HepG2 (cell line): ENCODE data around the gene TRAP1. TPM values are rescaled to one million over a fixed set of nuclear protein-coding genes. Genes with fewer than 3 reads are reported as not detected.

Source experiments
- HCFC1 ChIP-seq: fragments of 150-350 bp; IDR thresholded peaks from 2 replicates; pipeline ENCODE4 v1.6.1; 2014; ENCODE audit warnings: low read depth, low read length
- HDAC6 ChIP-seq: fragments of 200-600 bp; sonication (generic); IDR thresholded peaks from 2 replicates; pipeline ENCODE4 v1.7.0; 2017; ENCODE audit warnings: mild to moderate bottlenecking, antibody characterized with exemption, low read length, low read depth
- HMGXB4 ChIP-seq, 2 experiments: sonication (generic) in 1 of 2; formaldehyde crosslinking in 1 of 2; IDR thresholded peaks; 2 replicates each; pipeline versions ENCODE4 v1.4.0 to v1.6.1; 2018 to 2020; ENCODE audit warnings: missing genetic modification reagents in 2 of 2, borderline replicate concordance in 1 of 2, low read depth in 1 of 2, mild to moderate bottlenecking in 1 of 2, missing biosample characterization in 1 of 2
- KLF13 ChIP-seq: sonication (generic); formaldehyde crosslinking; IDR thresholded peaks from 2 replicates; pipeline ENCODE4 v1.4.0; 2020; ENCODE audit warnings: mild to moderate bottlenecking, missing genetic modification reagents
- MAZ ChIP-seq, 2 experiments: sonication (generic) in 1 of 2; formaldehyde crosslinking in 1 of 2; IDR thresholded peaks; 2 replicates each; pipeline versions ENCODE4 v1.5.0 to v1.6.1; 2012 to 2020; ENCODE audit warnings: low read depth in 2 of 2, mild to moderate bottlenecking in 2 of 2, borderline replicate concordance in 1 of 2, improper control_type of control experiment in 1 of 2, low read length in 1 of 2, missing genetic modification reagents in 1 of 2, moderate library complexity in 1 of 2
- MED13 ChIP-seq: sonication (generic); formaldehyde crosslinking; IDR thresholded peaks from 2 replicates; pipeline ENCODE4 v1.5.0; 2020; ENCODE audit warnings: missing genetic modification reagents
- RBM22 ChIP-seq: fragments of 200-400 bp; formaldehyde crosslinking; optimal IDR thresholded peaks from 2 replicates; pipeline ENCODE3; 2017; ENCODE audit warnings: mild to moderate bottlenecking, low read length, moderate library complexity
- SOX6 ChIP-seq, 2 experiments: fragments of 450-650 bp in 1 of 2; sonication (generic) in 1 of 2; formaldehyde crosslinking in 1 of 2; IDR thresholded peaks; 2 replicates each; pipeline versions ENCODE4 v1.4.0 to v1.6.1; 2017 to 2020; ENCODE audit warnings: antibody characterized with exemption in 1 of 2, mild to moderate bottlenecking in 1 of 2, missing genetic modification reagents in 1 of 2
- TFDP1 ChIP-seq: IDR thresholded peaks from 2 replicates; pipeline ENCODE4 v1.6.1; 2016; ENCODE audit warnings: missing compliant biosample characterization, missing genetic modification reagents, borderline replicate concordance
- TFDP2 ChIP-seq: sonication (generic); formaldehyde crosslinking; IDR thresholded peaks from 2 replicates; pipeline ENCODE4 v1.4.0; 2020; ENCODE audit warnings: missing genetic modification reagents
- THYN1 ChIP-seq: sonication (generic); formaldehyde crosslinking; IDR thresholded peaks from 2 replicates; pipeline ENCODE4 v1.8.1; 2023; ENCODE audit warnings: low read depth, mild to moderate bottlenecking, moderate library complexity, missing genetic modification reagents, borderline replicate concordance
- ZBTB7B ChIP-seq: sonication (generic); formaldehyde crosslinking; IDR thresholded peaks from 2 replicates; pipeline ENCODE4 v1.4.0; 2020; ENCODE audit warnings: missing genetic modification reagents
- ZNF101 ChIP-seq: sonication (generic); formaldehyde crosslinking; IDR thresholded peaks from 2 replicates; pipeline ENCODE4 v1.4.0; 2020; ENCODE audit warnings: mild to moderate bottlenecking, low read depth, missing genetic modification reagents, borderline replicate concordance
- ZNF33A ChIP-seq: sonication (generic); formaldehyde crosslinking; IDR thresholded peaks from 2 replicates; pipeline ENCODE4 v1.5.1; 2020; ENCODE audit warnings: missing genetic modification reagents, mild to moderate bottlenecking, moderate library complexity, borderline replicate concordance
- ZNF430 ChIP-seq: sonication (generic); formaldehyde crosslinking; IDR thresholded peaks from 2 replicates; pipeline ENCODE4 v1.9.0; 2021; ENCODE audit warnings: mild to moderate bottlenecking, missing genetic modification reagents
- ZNF503 ChIP-seq: sonication (generic); formaldehyde crosslinking; IDR thresholded peaks from 2 replicates; pipeline ENCODE4 v1.4.0; 2020; ENCODE audit warnings: missing genetic modification reagents
- ZNF784 ChIP-seq: sonication (generic); formaldehyde crosslinking; IDR thresholded peaks from 2 replicates; pipeline ENCODE4 v1.5.1; 2020; ENCODE audit warnings: missing genetic modification reagents, mild to moderate bottlenecking, borderline replicate concordance
- ZSCAN22 ChIP-seq: sonication (generic); formaldehyde crosslinking; IDR thresholded peaks from 2 replicates; pipeline ENCODE4 v1.4.0; 2020; ENCODE audit warnings: mild to moderate bottlenecking, missing genetic modification reagents
- polyA plus RNA-seq, 8 experiments: library from polyadenylated mRNA; depleted of rRNA in 3 of 8; stranded (reverse) in 7 of 8; unstranded in 1 of 8; fragments of >200 nt; fragmentation: Illumina TruSeq in 4 of 8; extraction: Trizol in 4 of 8; gene quantifications; 2 replicates each; pipeline versions ENCODE4 v1.2.1 to v1.2.3, GENCODE V29; 2011 to 2016; ENCODE audit warnings: low read depth in 4 of 8, missing spikeins in 1 of 8, mixed read lengths in 1 of 8; ENCODE audit not compliant: insufficient read depth in 1 of 8
- total RNA-seq, 5 experiments: library from RNA; depleted of rRNA; stranded (reverse); fragments of >200 nt; fragmentation: Illumina TruSeq; extraction: Trizol; gene quantifications; 2 replicates each; pipeline ENCODE4 v1.2.3, GENCODE V29; 2016; ENCODE audit warnings: low read depth in 1 of 5

The TRAP1 gene
- total and polyA plus RNA-seq, 2 of the 13 experiments (the other 11 are each of a cell fraction or from before 2014, with no cell fraction given), result 127 to 240 TPM

GRCh38 chr16:3695610-3696369, 21.5 kb downstream of the TRAP1 start (continued):
- TF ChIP-seq THYN1 (no peak), SOX6 (IDR thresholded peaks at IDR 0.05) (no peak), SOX6 (CRISPR knock-in tag; IDR thresholded peaks at IDR 0.05) (peak; percentile 93), ZNF430 (peak; percentile 97), ZNF784 (no peak; the same call in 1 of the 2 replicates), HDAC6 (no peak), RBM22 (peak; percentile 50), HCFC1 (no peak), MAZ (IDR thresholded peaks at IDR 0.05; ENCODE audit: borderline replicate concordance, low read depth, low read length) (peak; percentile 61; the same call in 1 of the 2 replicates), MAZ (CRISPR knock-in tag; IDR thresholded peaks at IDR 0.05; ENCODE audit: low read depth) (peak; percentile 79; the same call in 1 of the 2 replicates), TFDP1 (CRISPR knock-in tag) (peak; percentile 68; the same call in 1 of the 2 replicates), ZSCAN22 (CRISPR knock-in tag) (no peak), ZNF33A (CRISPR knock-in tag) (no peak), ZNF503 (CRISPR knock-in tag) (peak; percentile 87), MED13 (CRISPR knock-in tag) (peak; percentile 72), KLF13 (CRISPR knock-in tag) (no peak), ZNF101 (CRISPR knock-in tag) (no peak), ZBTB7B (peak; percentile 98), TFDP2 (CRISPR knock-in tag) (peak; percentile 60; the same call in 1 of the 2 replicates), HMGXB4 (CRISPR knock-in tag; IDR thresholded peaks at IDR 0.05; ENCODE audit: borderline replicate concordance in 1 of 2, low read depth in 1 of 2) (peak; percentile 70 to 84; a peak in 3 of 4 replicates)
